A204.1 (cell line): ENCODE measurements around the gene FBXW7.
"Not testable (repeated sequence)": the region's sequence is repeated elsewhere in the genome, so short reads cannot be mapped to it uniquely, and the experiment has no call there.

Source experiments
- FAIRE-seq: peaks from 2 replicates; lab custom pipeline; 2012; peaks lifted over from hg19 to GRCh38; lab: Jason Lieb, UNC

FBXW7 gene, protein sequence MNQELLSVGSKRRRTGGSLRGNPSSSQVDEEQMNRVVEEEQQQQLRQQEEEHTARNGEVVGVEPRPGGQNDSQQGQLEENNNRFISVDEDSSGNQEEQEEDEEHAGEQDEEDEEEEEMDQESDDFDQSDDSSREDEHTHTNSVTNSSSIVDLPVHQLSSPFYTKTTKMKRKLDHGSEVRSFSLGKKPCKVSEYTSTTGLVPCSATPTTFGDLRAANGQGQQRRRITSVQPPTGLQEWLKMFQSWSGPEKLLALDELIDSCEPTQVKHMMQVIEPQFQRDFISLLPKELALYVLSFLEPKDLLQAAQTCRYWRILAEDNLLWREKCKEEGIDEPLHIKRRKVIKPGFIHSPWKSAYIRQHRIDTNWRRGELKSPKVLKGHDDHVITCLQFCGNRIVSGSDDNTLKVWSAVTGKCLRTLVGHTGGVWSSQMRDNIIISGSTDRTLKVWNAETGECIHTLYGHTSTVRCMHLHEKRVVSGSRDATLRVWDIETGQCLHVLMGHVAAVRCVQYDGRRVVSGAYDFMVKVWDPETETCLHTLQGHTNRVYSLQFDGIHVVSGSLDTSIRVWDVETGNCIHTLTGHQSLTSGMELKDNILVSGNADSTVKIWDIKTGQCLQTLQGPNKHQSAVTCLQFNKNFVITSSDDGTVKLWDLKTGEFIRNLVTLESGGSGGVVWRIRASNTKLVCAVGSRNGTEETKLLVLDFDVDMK

DNA sequence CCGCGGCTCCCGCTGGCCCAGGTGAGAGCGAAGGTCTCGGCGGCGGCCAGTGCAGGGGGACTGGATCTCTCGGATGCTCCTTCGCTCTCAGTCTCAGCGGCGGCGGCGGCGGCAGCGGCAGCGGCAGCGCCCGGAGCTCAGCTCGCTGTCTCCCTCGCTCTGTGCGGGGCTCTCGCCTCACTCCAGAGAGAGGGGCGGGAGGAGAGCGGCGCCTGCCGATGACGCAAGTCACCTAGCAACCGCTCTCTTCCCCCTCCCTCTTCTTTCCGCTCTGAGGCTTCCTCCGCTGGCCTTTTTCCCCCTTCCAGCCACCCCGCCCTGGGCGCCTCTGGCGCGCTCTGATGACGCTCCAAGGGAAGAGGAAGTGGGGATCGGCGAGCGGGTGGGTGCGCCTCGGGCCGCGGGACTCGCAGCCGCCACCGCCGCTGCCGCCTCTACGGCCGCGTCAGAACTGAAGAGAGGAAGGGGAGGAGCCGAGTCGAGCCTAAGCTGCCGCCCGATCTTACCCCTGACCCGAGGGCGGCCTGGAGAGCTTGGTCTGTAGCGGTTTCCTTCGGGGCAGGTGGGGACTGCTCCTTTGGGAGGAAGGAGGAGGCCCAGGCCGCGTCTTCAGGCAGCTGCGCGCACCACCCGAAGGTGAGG is at the start of gene FBXW7:
FBXW7 (minus strand) TSS at position 190 of the 642 bp plus-strand sequence. CDS start 124,289 bp downstream, outside the sequence.
- peak; percentile 54 for FAIRE-seq

GRCh38 chr4:152585023-152585441 is 49.1 kb upstream of the FBXW7 start:
- no peak for FAIRE-seq

DNA sequence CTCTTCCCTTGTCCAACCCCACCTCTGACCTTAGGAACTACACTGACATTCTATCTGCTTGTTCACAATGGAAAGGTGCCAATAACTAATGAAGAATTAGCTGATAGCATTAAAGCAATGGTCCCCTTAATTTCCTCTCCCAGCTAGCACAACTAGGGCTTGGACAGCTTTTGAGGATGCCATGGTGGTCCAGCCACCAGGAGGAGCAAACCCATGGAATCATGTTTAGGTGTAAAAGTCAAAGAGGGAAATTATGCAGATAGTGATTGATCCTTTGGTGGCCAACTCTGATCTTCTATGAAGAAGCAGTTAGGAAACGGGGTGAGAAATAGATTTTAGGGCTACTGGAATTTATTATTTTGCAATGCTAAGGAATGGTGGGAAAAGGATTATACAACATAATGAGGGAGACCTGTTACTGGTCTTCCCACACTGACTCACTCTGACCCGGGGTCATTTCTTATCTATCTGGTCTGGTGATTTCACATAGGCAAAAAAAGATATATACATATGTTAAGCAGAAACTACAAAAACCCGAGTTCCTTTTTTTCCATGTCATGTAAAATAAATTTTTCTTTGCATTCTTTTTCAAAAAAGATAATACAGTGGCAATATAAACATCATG is 45.8 kb upstream of the FBXW7 start:
- no peak for FAIRE-seq

- no peak for FAIRE-seq
Observed at GRCh38 chr4:152579916-152580315, 44.0 kb upstream of the FBXW7 start.

DNA sequence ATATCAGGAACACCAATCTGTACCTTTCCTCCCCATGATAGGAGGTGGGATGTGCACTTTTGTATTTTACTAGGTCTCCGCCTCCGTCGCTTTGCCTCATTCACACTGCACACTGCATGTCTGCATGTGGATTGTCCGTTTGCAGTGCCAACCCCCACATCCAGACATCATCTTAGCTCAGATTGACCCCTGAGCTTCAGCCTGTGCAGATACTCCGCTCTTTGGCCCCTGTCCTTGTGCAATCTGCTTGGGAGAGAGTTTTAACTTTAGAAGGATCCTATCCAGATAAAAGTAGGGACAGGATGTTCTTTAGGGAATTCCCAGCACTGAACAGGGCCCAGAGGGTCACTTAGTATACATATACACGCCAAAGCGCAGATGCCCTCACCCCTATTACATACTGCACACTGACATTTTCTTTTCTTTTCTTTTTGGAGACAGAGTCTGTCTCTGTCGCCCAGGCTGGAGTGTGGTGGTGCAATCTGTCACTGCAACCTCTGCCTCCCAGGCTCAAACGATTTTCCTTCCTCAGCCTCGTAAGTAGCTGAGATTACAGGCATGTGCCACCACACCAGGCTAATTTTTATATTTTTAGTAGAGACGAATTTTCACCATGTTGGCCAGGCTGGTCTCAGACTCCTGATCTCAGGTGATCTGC is 43.3 kb upstream of the FBXW7 start:
- FAIRE-seq: no peak

DNA sequence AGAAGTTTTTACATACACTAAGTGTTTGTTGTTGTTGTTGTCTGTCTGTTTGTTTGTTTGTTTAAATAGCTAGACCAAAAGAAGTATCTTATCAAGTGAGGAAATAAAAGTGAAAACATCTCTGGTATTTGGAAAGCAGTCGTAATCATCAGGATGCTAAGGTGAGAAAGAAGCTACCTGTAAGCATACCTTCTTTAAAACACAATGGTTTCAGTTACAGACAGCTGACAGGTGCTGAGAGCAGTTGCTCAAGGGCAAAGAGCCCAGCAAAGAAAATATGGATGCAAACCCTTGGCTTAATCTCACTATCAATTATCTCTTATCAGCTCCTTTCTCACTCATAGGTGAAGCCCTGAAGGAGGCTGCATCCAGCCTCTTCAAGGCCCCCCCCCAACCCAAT is 42.8 kb upstream of the FBXW7 start:
- FAIRE-seq: no peak

- no peak for FAIRE-seq
Observed at GRCh38 chr4:152577708-152578396, 42.0 kb upstream of the FBXW7 start.

DNA sequence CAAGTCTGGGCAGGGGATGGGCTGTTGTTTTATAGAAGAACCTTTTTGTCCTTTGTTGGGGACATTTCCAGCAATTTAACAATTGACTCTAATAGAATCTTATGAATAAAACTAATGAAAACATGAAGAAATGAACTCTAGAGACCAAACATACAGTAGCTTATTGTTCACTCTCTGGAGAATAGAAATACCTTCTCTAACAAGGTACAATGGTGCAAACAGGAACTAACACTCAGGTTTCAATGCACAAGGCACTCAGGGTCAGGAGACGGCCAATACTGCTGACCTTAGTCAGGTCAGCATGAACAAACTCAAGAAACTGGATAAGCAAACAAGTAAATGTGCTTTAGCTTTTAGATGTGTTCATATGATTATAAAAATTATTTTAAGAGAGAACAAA is 39.6 kb upstream of the FBXW7 start:
- no peak for FAIRE-seq

DNA sequence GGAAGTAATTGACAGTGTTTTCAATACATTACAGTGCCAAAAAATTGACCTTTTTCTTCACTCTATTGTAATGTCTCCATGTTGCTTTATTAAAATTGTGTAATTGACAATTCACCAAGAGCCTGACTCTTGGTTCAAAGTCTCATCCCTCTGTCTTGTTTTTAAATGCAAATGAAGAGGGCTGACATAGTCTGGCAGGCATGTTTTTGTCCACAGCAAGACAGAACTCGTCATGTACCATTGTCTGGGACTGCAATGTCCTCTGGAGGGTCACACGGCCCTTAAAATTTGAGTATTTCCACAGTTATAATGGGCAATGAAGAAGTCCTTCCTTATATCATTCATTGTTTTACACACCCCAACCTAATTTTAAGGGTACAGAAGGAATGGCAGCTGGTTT is 38.0 kb upstream of the FBXW7 start:
- no peak for FAIRE-seq

DNA sequence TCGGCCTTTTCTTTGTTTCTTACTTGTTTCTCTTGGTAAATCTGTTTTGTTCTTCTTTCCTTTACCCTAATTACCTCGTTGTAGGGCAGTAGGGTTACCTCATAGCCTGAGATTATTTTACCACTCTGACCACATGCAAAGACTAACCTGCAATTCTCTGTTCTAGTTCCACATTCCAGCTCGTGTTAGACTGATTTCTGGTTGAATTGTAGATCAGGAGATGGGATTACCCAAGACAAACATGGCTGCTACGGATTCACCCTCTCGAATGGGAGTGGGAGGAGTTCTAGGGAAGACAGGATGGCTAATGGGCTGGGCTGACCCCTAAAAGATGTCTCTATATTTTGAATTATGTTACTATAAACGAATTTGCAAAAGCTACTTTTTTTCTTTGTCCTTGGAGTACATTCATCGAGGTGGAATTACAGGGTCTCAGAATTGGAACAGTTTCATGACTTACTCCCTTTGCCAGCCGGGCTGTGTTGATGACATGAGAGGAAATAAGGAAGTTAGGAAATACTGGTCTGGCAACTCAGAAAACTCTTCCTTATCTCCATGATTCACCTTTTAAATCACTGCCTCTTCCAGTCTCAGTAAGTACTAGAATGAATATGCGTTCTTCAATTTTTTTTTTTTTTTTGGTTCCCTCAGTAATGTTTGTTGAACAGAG is 36.7 kb upstream of the FBXW7 start:
- FAIRE-seq: no peak

GRCh38 chr4:152571770-152572169 is 35.9 kb upstream of the FBXW7 start:
- no peak for FAIRE-seq

DNA sequence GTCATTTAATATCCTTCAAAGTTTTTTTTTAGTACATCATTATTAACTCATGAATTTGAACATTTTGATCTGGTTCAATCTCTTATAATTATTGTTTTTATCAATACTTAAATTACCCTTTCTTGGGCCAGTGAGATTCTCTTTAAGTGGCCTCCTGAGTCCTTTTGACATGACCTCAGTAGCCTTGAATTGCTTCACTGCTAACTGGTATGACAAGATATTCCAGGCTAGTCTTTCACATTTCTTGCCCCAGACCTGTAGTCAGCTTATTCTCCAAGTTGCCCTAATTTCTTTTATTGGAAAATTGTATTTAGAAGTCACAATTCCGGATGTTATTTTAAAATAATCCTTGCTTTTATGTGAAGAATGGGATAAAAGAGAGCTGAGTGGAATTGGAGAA is 35.4 kb upstream of the FBXW7 start:
- no peak for FAIRE-seq

DNA sequence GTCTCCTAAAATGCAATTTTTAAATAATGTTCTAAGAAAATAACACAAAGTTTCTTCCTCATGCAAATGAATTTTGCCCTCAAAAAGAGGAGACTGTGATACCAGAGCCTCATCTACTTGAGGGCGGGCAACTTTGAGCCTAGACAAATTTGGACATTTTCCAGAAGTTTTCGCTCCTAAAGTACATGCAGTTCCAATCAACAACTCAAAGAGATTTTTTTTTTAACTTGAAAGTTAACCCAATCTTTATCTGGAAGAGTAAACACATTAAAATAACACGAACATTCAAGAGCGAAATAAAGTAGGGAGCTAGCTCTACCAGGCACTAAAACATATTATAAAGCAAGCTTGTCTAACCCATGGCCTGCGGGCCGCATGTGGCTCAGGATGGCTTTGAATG is 29.4 kb upstream of the FBXW7 start:
- no peak for FAIRE-seq

DNA sequence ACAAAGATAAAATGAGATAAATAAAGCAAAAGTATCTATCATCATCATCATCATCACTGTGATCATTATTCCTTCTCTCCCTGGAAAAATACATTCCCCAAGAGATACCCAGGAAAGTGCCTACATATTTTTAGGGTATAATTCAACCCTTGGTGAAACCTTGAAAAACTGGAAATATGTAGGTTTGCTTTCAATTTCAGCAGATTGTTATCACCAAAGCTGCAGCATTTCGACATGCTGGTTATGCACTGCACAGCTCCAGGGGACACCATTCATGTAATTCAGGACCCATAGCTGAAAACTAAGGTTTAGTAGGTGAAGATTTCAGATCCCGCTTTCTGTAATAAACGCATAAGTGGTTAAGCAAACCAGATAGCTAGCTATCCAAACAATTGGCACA is 28.4 kb upstream of the FBXW7 start:
- no peak for FAIRE-seq

DNA sequence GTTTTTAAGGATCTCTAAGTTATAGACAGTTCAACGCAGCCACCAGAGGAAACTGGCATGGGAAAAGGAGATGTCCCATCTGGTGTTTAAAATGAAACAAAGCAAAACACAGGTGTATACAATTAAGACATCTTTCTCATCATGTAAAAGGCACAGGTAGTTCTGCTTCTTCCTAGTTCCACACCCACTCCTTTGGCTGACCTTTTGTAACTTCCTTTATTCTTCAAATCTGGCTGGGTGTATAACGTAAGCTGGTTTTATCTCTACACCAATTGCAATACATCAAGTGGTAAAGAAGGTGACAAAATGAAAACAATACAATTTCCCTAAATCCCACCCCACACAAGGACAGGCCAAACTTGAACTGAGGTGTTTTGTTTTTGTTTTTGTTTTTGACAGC is 27.3 kb upstream of the FBXW7 start:
- no peak for FAIRE-seq

GRCh38 chr4:152559641-152560040 is 23.7 kb upstream of the FBXW7 start:
- no peak for FAIRE-seq

GRCh38 chr4:152558396-152558795 is 22.5 kb upstream of the FBXW7 start:
- FAIRE-seq: no peak

DNA sequence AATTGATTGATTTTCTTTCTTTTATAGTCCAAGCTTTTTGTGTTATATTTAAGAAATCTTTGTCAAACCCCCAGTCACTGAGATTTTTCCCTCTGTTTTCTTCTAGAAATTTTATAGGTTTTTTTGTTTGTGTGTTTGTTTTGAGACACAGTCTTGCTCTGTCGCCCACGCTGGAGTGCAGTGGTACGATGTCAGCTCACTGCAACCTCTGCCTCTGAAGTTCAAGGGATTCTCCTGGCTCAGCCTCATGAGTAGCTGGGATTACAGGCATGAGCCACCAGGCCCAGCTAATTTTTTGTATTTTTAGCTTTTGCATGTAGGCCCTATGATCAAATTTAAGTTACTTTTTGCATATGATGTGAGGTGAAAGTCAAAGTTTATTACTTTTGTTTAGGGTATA is 20.9 kb upstream of the FBXW7 start:
- no peak for FAIRE-seq

- FAIRE-seq: no peak
Observed at GRCh38 chr4:152556283-152556682, 20.4 kb upstream of the FBXW7 start.

GRCh38 chr4:152554742-152555141 is 18.9 kb upstream of the FBXW7 start:
- FAIRE-seq: no peak

- FAIRE-seq: not testable (repeated sequence)
Observed at GRCh38 chr4:152550687-152551086, 14.8 kb upstream of the FBXW7 start.
